ENCODE data around the gene NFE2L2.

The NFE2L2 gene

GRCh38 chr2:177265824-177266817 lies 1.6 kb upstream of the NFE2L2 start:
- in situ Hi-C loops (cut with MboI; ENCODE audit: low pct_unique_long_range_greater_than_20kb, low sequenced_read_pairs, unreplicated experiment): no loop called here
- DNase-seq (ENCODE audit: low spot score): peak; percentile 28
- TF ChIP-seq, protein P1, sequence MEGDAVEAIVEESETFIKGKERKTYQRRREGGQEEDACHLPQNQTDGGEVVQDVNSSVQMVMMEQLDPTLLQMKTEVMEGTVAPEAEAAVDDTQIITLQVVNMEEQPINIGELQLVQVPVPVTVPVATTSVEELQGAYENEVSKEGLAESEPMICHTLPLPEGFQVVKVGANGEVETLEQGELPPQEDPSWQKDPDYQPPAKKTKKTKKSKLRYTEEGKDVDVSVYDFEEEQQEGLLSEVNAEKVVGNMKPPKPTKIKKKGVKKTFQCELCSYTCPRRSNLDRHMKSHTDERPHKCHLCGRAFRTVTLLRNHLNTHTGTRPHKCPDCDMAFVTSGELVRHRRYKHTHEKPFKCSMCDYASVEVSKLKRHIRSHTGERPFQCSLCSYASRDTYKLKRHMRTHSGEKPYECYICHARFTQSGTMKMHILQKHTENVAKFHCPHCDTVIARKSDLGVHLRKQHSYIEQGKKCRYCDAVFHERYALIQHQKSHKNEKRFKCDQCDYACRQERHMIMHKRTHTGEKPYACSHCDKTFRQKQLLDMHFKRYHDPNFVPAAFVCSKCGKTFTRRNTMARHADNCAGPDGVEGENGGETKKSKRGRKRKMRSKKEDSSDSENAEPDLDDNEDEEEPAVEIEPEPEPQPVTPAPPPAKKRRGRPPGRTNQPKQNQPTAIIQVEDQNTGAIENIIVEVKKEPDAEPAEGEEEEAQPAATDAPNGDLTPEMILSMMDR (IDR thresholded peaks at IDR 0.05; ENCODE audit: extremely low read depth, insufficient read depth, missing control alignments): no peak

- in situ Hi-C loops (cut with MboI; ENCODE audit: low pct_unique_long_range_greater_than_20kb, low sequenced_read_pairs, unreplicated experiment): no loop called here
- no peak for DNase-seq (ENCODE audit: low spot score)
- TF ChIP-seq, protein P1 (IDR thresholded peaks at IDR 0.05; ENCODE audit: extremely low read depth, insufficient read depth, missing control alignments): no peak
Observed at GRCh38 chr2:177264209-177264692, 276 bp downstream of the NFE2L2 start.

DNA sequence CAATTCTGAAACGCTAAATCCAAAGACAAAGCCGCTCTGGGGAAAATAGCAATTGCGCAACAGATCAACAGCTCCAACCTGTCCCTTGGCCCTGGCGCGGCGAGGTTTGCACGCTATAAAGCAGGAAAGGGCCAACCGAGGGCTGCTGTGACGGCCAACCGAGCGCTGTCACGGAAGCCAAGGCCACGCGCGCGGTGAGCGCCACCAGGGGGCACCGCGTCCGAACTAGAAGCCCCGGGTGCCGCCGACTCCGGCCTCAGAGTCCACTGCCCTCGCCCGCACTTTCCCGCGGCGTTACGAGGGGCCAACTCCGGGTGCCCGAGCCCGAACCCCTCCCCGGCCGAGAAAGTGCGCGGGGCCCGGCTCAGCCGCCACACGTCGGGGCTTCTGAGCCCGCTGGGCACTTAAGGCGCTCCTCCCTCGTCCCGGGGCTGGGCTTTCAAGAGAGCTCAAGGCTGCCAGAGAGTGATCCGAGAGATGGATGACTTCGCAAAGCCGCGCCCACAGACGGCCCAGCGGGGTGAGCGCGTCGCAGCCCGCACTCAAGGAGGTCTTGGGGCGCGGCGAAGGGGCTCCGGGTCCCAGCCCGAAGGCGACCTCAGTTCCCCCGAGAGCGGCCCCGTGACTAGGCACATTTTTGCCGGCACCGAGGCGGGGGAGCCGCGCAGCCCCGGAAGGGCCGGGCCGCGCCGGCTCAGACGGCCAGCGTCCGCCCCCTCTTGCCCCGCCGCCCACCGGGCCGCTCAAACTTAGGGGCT lies 897 bp downstream of the NFE2L2 start:
- peak; percentile 86 for DNase-seq (ENCODE audit: low spot score)
- TF ChIP-seq, protein P1 (IDR thresholded peaks at IDR 0.05; ENCODE audit: extremely low read depth, insufficient read depth, missing control alignments): peak; percentile 95
- in situ Hi-C loops (cut with MboI; ENCODE audit: low pct_unique_long_range_greater_than_20kb, low sequenced_read_pairs, unreplicated experiment): no loop called here

GRCh38 chr2:177262958-177263450 lies 1.5 kb downstream of the NFE2L2 start:
- in situ Hi-C loops (cut with MboI; ENCODE audit: low pct_unique_long_range_greater_than_20kb, low sequenced_read_pairs, unreplicated experiment): no loop called here
- DNase-seq (ENCODE audit: low spot score): no peak
- TF ChIP-seq, protein P1 (IDR thresholded peaks at IDR 0.05; ENCODE audit: extremely low read depth, insufficient read depth, missing control alignments): no peak

GRCh38 chr2:177262092-177262491 lies 2.4 kb downstream of the NFE2L2 start:
- TF ChIP-seq, protein P1 (IDR thresholded peaks at IDR 0.05; ENCODE audit: extremely low read depth, insufficient read depth, missing control alignments): no peak
- no peak for DNase-seq (ENCODE audit: low spot score)
- in situ Hi-C loops (cut with MboI; ENCODE audit: low pct_unique_long_range_greater_than_20kb, low sequenced_read_pairs, unreplicated experiment): no loop called here
